HG02943 (cell line): Measurements from ENCODE around the gene ZBTB46.
A peak's percentile ranks its signal among the peaks of the same experiment; 100 is the strongest.
"Not testable (repeated sequence)": the region's sequence is repeated elsewhere in the genome, so short reads cannot be mapped to it uniquely, and the experiment has no call there.

ENCODE experiments used
- ATAC-seq: cut with Tn5 transposase; IDR thresholded peaks from one replicate; pipeline ENCODE4 v1.9.1; 2021; ENCODE audit warnings: mild to moderate bottlenecking, low read depth, moderate library complexity; ENCODE audit not compliant: unreplicated experiment

ZBTB46 gene

GRCh38 chr20:63830841-63831588, at the start of gene ZBTB46:
Gene ZBTB46 (minus strand): TSS chr20:63831264. CDS start chr20:63790757, 40,507 bp downstream.
- no peak for ATAC-seq

GRCh38 chr20:63878899-63879663, 48.0 kb upstream of the ZBTB46 start:
- no peak for ATAC-seq

- ATAC-seq = no peak
Measured at GRCh38 chr20:63877755-63878470, 46.8 kb upstream of the ZBTB46 start.

- ATAC-seq = no peak
Measured at GRCh38 chr20:63876489-63877036, 45.5 kb upstream of the ZBTB46 start.

- not testable (repeated sequence) for ATAC-seq
Measured at GRCh38 chr20:63874241-63874640, 43.2 kb upstream of the ZBTB46 start.

- no peak for ATAC-seq
Measured at GRCh38 chr20:63873477-63873971, 42.5 kb upstream of the ZBTB46 start.

GRCh38 chr20:63868264-63868663, 37.2 kb upstream of the ZBTB46 start:
- ATAC-seq = no peak

- not testable (repeated sequence) for ATAC-seq
Measured at GRCh38 chr20:63867042-63867441, 36.0 kb upstream of the ZBTB46 start.

GRCh38 chr20:63864978-63865640, 34.0 kb upstream of the ZBTB46 start, which contains the start of gene TPD52L2:
Gene TPD52L2 (plus strand): TSS chr20:63865270. CDS start chr20:63865366, 96 bp downstream.
- peak; percentile 71 for ATAC-seq

GRCh38 chr20:63864545-63864977, 33.5 kb upstream of the ZBTB46 start:
- no peak for ATAC-seq

- peak; percentile 62 for ATAC-seq
Measured at GRCh38 chr20:63863798-63864544, 32.9 kb upstream of the ZBTB46 start.

- no peak for ATAC-seq
Measured at GRCh38 chr20:63863021-63863797, 32.1 kb upstream of the ZBTB46 start.

- no peak for ATAC-seq
Measured at GRCh38 chr20:63861981-63862901, 31.2 kb upstream of the ZBTB46 start.

GRCh38 chr20:63861365-63861934, 30.4 kb upstream of the ZBTB46 start, which contains the start of gene ABHD16B:
Gene ABHD16B (plus strand): TSS chr20:63861498. CDS start chr20:63861541, 43 bp downstream.
- no peak for ATAC-seq

- ATAC-seq = no peak
Measured at GRCh38 chr20:63860325-63861051, 29.4 kb upstream of the ZBTB46 start.

GRCh38 chr20:63859166-63859699, 28.2 kb upstream of the ZBTB46 start:
- no peak for ATAC-seq
